ENCODE data around the gene IGFBP2. TPM values are rescaled to one million over a fixed set of nuclear protein-coding genes. Genes with fewer than 3 reads are reported as not detected.
A peak's percentile ranks its signal among the peaks of the same experiment; 100 is the strongest.

Gene IGFBP2, protein sequence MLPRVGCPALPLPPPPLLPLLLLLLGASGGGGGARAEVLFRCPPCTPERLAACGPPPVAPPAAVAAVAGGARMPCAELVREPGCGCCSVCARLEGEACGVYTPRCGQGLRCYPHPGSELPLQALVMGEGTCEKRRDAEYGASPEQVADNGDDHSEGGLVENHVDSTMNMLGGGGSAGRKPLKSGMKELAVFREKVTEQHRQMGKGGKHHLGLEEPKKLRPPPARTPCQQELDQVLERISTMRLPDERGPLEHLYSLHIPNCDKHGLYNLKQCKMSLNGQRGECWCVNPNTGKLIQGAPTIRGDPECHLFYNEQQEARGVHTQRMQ
- total RNA-seq, result 172 TPM
- polyA plus RNA-seq (ENCODE audit: insufficient read depth in 1 of 8, insufficient read length in 8 of 8, low replicate concordance in 1 of 8), result 100 to 1,000 TPM; 136 to 277 (median 202) TPM
- long read RNA-seq, donor 1, full-length matches to known transcripts, result 56 of 56 reads
- long read RNA-seq, donor 1, partial matches to known transcripts, result 0 of 56 reads
- long read RNA-seq, donor 1, other reads (novel, unspliced or antisense), result 0 of 56 reads
- long read RNA-seq, donor 2, transcript IGFBP2-201 (4 exons, 1,439 nt), result major isoform, 8 of 29 reads
- long read RNA-seq, donor 2, partial matches to known transcripts, result 10 of 29 reads
- long read RNA-seq, donor 2, other reads (novel, unspliced or antisense), result 11 of 29 reads
- long read RNA-seq, donor 3, transcript IGFBP2-201 (4 exons, 1,439 nt), result major isoform, 98 of 479 reads
- long read RNA-seq, donor 3, partial matches to known transcripts, result 381 of 479 reads
- long read RNA-seq, donor 3, other reads (novel, unspliced or antisense), result 0 of 479 reads
- long read RNA-seq, donor 4, full-length matches to known transcripts, result 96 of 123 reads
- long read RNA-seq, donor 4, partial matches to known transcripts, result 27 of 123 reads
- long read RNA-seq, donor 4, other reads (novel, unspliced or antisense), result 0 of 123 reads
- long read RNA-seq, donor 5, full-length matches to known transcripts, result 309 of 1,041 reads
- long read RNA-seq, donor 5, partial matches to known transcripts, result 684 of 1,041 reads
- long read RNA-seq, donor 5, other reads (novel, unspliced or antisense), result 48 of 1,041 reads
- long read RNA-seq, donor 6, full-length matches to known transcripts, result 158 of 179 reads
- long read RNA-seq, donor 6, partial matches to known transcripts, result 12 of 179 reads
- long read RNA-seq, donor 6, other reads (novel, unspliced or antisense), result 9 of 179 reads
- long read RNA-seq, donor 7, full-length matches to known transcripts, result 121 of 226 reads
- long read RNA-seq, donor 7, partial matches to known transcripts, result 96 of 226 reads
- long read RNA-seq, donor 7, other reads (novel, unspliced or antisense), result 9 of 226 reads
- long read RNA-seq, donor 8, full-length matches to known transcripts, result 40 of 62 reads
- long read RNA-seq, donor 8, partial matches to known transcripts, result 22 of 62 reads
- long read RNA-seq, donor 8, other reads (novel, unspliced or antisense), result 0 of 62 reads
- long read RNA-seq, donor 9, full-length matches to known transcripts, result 75 of 328 reads
- long read RNA-seq, donor 9, partial matches to known transcripts, result 190 of 328 reads
- long read RNA-seq, donor 9, other reads (novel, unspliced or antisense), result 63 of 328 reads
- long read RNA-seq, donor 10, full-length matches to known transcripts, result 126 of 138 reads
- long read RNA-seq, donor 10, partial matches to known transcripts, result 5 of 138 reads
- long read RNA-seq, donor 10, other reads (novel, unspliced or antisense), result 7 of 138 reads
- long read RNA-seq, donor 11, full-length matches to known transcripts, result 88 of 143 reads
- long read RNA-seq, donor 11, partial matches to known transcripts, result 50 of 143 reads
- long read RNA-seq, donor 11, other reads (novel, unspliced or antisense), result 5 of 143 reads

DNA sequence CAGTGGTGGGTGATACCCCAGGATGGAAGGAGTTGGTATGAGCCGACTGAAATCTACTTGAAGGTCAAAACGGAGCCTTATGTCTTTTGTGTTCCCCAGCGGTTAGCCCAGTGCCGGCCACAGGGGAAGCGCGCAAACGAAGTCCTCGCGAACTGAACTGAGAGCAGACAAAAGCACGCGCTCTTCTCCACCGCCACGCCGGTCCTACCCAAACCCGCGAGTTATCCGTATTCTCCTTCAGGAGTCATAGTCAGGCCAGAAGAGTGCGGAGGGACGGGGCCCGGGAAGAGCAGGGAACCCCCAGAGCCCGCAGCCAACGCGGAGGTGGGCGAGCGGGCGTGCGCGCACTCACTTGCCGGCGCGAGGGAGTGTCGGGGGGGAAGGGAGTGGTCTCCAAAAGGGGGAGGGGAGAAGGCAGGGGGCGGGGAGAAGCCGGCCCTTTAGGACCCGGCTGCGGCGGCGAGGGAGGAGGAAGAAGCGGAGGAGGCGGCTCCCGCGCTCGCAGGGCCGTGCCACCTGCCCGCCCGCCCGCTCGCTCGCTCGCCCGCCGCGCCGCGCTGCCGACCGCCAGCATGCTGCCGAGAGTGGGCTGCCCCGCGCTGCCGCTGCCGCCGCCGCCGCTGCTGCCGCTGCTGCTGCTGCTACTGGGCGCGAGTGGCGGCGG, at the start of gene IGFBP2:
TSS of gene IGFBP2 (plus strand) at position 469 of the 664 bp plus-strand sequence. CDS start at position 573, 104 bp downstream.
- under 1% methylated on average over 70 of the region's 70 CpGs for WGBS (ENCODE audit: insufficient coverage)
- Histone ChIP-seq H3K27me3 (ENCODE audit: control insufficient read depth, insufficient read depth, low read length) (peaks cover 22% of the 10 kb centered on the region), H3K4me1 (ENCODE audit: control insufficient read depth, insufficient read depth, low read length) (peaks cover 39% of the 10 kb centered on the region), H3K27ac (ENCODE audit: low read length) (peak within 1 kb of the TSS; percentile 33), H3K36me3 (ENCODE audit: control insufficient read depth, insufficient read depth, low read length) (no peaks in the 10 kb centered on the region), H3K9me3 (replicated peaks; ENCODE audit: control insufficient read depth, low read depth, low read length) (no peaks in the 10 kb centered on the region), H3K4me3 (ENCODE audit: low read length) (peak within 1 kb of the TSS; percentile 84)
- peak; percentile 87 for DNase-seq

DNA sequence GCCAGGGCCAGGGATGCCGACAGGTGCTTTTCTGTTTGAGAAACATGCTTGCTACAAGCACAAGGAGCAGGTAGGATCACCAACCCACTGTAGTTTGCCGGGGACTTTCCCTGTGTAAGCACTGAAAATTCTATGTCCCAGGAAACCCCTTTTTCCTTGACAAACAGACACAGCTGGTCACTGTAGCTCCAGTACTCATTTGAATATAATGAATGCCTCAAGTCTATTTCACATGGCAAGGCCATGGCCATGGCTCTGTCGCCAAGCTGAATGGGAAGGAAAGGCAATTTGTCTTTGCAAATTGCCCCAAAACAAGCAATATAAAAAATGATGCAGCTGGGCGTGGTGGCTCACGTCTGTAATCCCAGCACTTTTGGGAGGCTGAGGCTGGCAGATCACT, 49.6 kb upstream of the IGFBP2 start:
- no peak overlapping the region for H3K4me3 ChIP-seq (ENCODE audit: low read length)
- H3K4me1 ChIP-seq (ENCODE audit: control insufficient read depth, insufficient read depth, low read length), result peaks cover 12% of the 10 kb centered on the region
- WGBS (ENCODE audit: insufficient coverage), result 79% methylated on average over 5 of the region's 5 CpGs
- no peaks in the 10 kb centered on the region for H3K9me3 ChIP-seq (replicated peaks; ENCODE audit: control insufficient read depth, low read depth, low read length)
- H3K27ac ChIP-seq (ENCODE audit: low read length), result no peak overlapping the region
- no peaks in the 10 kb centered on the region for H3K36me3 ChIP-seq (ENCODE audit: control insufficient read depth, insufficient read depth, low read length)
- DNase-seq, result no peak
- H3K27me3 ChIP-seq (ENCODE audit: control insufficient read depth, insufficient read depth, low read length), result no peaks in the 10 kb centered on the region

DNA sequence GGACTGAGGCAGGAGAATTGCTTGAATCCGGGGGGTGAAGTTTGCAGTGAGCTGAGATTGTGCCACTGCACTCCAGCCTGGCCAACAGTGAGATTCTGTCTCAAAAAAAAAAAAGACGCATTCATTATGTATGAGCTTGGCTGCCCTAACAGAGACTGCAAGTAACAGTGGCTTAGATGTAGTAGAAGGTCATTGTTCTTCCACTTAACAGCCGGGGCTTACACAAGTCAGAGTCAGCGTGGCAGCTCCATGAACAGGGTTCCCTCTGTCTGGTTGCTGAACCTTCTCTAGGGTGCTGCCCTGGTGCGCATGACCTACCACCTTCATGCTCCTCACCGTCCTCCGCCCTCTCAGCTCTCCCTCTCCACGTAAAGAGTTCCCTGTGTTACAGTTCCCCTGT, 49.1 kb upstream of the IGFBP2 start:
- 66% methylated on average over 4 of the region's 8 CpGs for WGBS (ENCODE audit: insufficient coverage)
- DNase-seq, result no peak
- H3K4me1 ChIP-seq (ENCODE audit: control insufficient read depth, insufficient read depth, low read length), result peaks cover 14% of the 10 kb centered on the region
- H3K27ac ChIP-seq (ENCODE audit: low read length), result no peak overlapping the region
- H3K9me3 ChIP-seq (replicated peaks; ENCODE audit: control insufficient read depth, low read depth, low read length), result no peaks in the 10 kb centered on the region
- no peak overlapping the region for H3K4me3 ChIP-seq (ENCODE audit: low read length)
- H3K36me3 ChIP-seq (ENCODE audit: control insufficient read depth, insufficient read depth, low read length), result no peaks in the 10 kb centered on the region
- no peaks in the 10 kb centered on the region for H3K27me3 ChIP-seq (ENCODE audit: control insufficient read depth, insufficient read depth, low read length)

DNA sequence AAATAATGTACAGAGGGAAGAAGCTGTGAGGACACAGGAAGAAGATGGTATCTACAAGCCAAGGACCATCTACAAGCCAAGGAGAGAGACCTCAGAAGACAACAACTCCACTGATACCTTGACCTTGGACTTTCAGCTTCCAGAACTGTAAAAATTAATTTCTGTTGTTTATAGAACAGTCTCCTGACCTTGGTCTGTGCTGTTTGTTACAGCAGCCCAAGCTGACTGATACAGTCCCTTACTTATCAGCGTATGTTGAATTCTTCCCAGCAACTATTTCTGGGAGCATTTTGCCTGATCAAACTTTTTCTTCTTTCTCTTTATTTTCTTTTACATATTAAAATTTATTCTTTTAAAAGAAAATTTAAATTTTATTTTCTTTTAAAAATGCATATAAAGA, 47.8 kb upstream of the IGFBP2 start:
- Histone ChIP-seq H3K27me3 (ENCODE audit: control insufficient read depth, insufficient read depth, low read length) (no peaks in the 10 kb centered on the region), H3K36me3 (ENCODE audit: control insufficient read depth, insufficient read depth, low read length) (no peaks in the 10 kb centered on the region), H3K4me1 (ENCODE audit: control insufficient read depth, insufficient read depth, low read length) (peaks cover 21% of the 10 kb centered on the region), H3K4me3 (ENCODE audit: low read length) (no peak overlapping the region), H3K9me3 (replicated peaks; ENCODE audit: control insufficient read depth, low read depth, low read length) (no peaks in the 10 kb centered on the region), H3K27ac (ENCODE audit: low read length) (no peak overlapping the region)
- no CpG with 5 or more reads among the region's 1 CpG for WGBS (ENCODE audit: insufficient coverage)
- no peak for DNase-seq

DNA sequence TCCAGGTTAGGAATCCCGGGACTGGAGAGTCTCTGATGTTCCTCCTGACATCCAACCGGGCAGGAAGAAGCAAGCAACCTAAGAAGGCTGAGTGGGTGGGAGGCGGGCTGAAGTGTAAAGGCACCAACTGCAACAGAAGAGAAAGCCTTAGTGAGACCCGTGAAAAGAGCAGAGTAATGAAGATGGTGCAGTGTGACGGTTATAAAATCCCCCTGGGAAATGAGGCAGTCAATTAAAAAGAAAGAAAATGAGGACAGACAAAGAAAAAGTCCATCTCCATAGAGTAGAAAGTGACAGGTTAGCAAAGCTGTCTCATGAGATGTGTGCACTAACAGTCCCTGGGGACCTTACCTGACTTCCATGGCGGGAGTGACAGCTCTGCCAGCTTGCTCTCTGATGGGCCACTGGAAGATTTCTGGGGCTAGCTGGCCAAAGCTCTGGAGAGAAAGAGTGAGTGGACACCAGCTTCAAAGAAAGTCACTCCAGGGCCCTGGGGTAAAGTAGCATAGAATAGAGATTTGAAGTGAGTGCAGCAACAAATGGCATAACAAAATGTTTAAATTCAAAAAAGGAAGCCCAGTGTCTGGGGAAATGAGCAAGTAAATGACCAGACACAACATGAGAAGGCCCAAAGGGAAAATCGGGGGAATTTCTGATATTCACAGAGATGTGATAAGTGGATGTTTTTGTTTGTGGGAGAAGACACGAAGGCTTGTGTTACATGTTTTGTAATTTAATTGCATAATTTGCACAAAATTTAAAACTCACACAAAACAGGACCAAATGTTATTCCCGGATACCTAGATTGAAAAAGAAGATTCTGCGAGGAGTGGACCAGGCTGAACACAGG, 44.1 kb upstream of the IGFBP2 start:
- no peaks in the 10 kb centered on the region for H3K9me3 ChIP-seq (replicated peaks; ENCODE audit: control insufficient read depth, low read depth, low read length)
- 52% methylated on average over 5 of the region's 10 CpGs for WGBS (ENCODE audit: insufficient coverage)
- no peaks in the 10 kb centered on the region for H3K27me3 ChIP-seq (ENCODE audit: control insufficient read depth, insufficient read depth, low read length)
- H3K4me1 ChIP-seq (ENCODE audit: control insufficient read depth, insufficient read depth, low read length), result peaks cover 19% of the 10 kb centered on the region
- no peak for DNase-seq
- H3K27ac ChIP-seq (ENCODE audit: low read length), result no peak overlapping the region
- no peaks in the 10 kb centered on the region for H3K36me3 ChIP-seq (ENCODE audit: control insufficient read depth, insufficient read depth, low read length)
- no peak overlapping the region for H3K4me3 ChIP-seq (ENCODE audit: low read length)

DNA sequence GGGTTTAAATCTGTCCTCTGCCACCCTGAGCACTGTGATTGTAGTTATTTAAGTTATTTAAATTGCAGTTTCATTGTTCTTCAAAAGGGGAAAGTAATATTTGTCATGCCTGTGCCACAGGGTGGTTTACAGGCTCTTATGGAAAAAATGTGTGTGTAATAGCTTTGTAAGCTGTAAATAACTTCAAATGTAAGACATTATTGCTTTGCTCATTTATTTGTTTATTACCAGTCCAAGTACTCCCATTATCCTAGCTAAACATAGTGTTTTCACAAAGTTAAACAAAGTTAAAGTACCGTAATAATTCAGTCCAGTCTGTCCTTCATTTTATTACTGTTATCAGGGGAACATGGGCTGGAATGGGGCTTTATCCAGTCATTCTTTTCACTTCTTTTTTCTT, 43.4 kb upstream of the IGFBP2 start:
- Histone ChIP-seq H3K4me1 (ENCODE audit: control insufficient read depth, insufficient read depth, low read length) (peaks cover 17% of the 10 kb centered on the region), H3K36me3 (ENCODE audit: control insufficient read depth, insufficient read depth, low read length) (no peaks in the 10 kb centered on the region), H3K27ac (ENCODE audit: low read length) (no peak overlapping the region), H3K27me3 (ENCODE audit: control insufficient read depth, insufficient read depth, low read length) (no peaks in the 10 kb centered on the region), H3K9me3 (replicated peaks; ENCODE audit: control insufficient read depth, low read depth, low read length) (no peaks in the 10 kb centered on the region), H3K4me3 (ENCODE audit: low read length) (no peak overlapping the region)
- DNase-seq, result no peak
- no CpG with 5 or more reads among the region's 1 CpG for WGBS (ENCODE audit: insufficient coverage)

DNA sequence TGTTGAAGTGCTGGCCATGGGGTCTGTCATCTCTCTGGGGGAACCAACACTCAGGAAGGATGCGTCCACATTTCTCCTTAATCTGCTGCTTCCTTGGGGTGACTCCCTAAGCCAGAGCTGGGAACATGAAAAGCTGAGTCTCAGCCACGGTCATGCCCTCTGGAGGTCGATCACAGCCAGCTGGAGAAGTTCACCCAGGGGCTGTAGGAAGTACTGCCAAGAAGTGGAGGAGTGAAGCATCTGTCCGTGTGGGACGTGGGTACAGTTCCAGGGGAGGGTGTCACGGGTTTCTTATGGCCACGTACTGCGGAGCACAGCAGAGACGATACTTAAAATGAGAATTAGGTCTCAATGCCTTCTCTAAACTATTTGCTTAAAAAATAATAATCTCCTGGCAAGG, 42.4 kb upstream of the IGFBP2 start:
- H3K27me3 ChIP-seq (ENCODE audit: control insufficient read depth, insufficient read depth, low read length), result no peaks in the 10 kb centered on the region
- H3K4me1 ChIP-seq (ENCODE audit: control insufficient read depth, insufficient read depth, low read length), result peaks cover 17% of the 10 kb centered on the region
- WGBS (ENCODE audit: insufficient coverage), result 17% methylated on average over 5 of the region's 9 CpGs
- no peaks in the 10 kb centered on the region for H3K9me3 ChIP-seq (replicated peaks; ENCODE audit: control insufficient read depth, low read depth, low read length)
- H3K27ac ChIP-seq (ENCODE audit: low read length), result no peak overlapping the region
- peak; percentile 63 for DNase-seq
- H3K36me3 ChIP-seq (ENCODE audit: control insufficient read depth, insufficient read depth, low read length), result no peaks in the 10 kb centered on the region
- no peak overlapping the region for H3K4me3 ChIP-seq (ENCODE audit: low read length)

DNA sequence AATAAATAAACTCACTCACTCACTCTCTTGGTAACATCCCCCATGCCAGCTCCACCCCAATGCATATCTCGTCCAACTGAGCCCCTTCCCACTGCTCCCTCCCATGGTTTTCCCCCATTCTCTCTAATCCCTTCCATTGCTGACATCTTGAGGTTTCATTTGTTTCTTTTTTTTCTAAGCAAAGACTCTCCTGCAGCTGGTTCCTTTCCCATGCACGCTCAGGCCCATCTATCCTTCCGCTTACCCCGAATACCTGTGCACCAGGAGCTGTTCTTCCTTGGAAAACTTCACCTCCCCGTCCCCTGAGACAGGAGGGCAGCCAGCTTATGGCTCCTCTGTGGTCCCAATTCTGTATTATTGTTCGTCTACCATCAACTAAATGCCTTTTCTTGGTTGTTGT, 41.7 kb upstream of the IGFBP2 start:
- H3K27me3 ChIP-seq (ENCODE audit: control insufficient read depth, insufficient read depth, low read length), result no peaks in the 10 kb centered on the region
- H3K9me3 ChIP-seq (replicated peaks; ENCODE audit: control insufficient read depth, low read depth, low read length), result no peaks in the 10 kb centered on the region
- DNase-seq, result no peak
- no peak overlapping the region for H3K27ac ChIP-seq (ENCODE audit: low read length)
- no peaks in the 10 kb centered on the region for H3K36me3 ChIP-seq (ENCODE audit: control insufficient read depth, insufficient read depth, low read length)
- H3K4me1 ChIP-seq (ENCODE audit: control insufficient read depth, insufficient read depth, low read length), result peaks cover 22% of the 10 kb centered on the region
- no peak overlapping the region for H3K4me3 ChIP-seq (ENCODE audit: low read length)
- WGBS (ENCODE audit: insufficient coverage), result 86% methylated on average over 4 of the region's 6 CpGs

All from muscle of leg (tissue), 16 donors.